ENCODE results near the gene MACROD2.

MACROD2 gene

GRCh38 chr20:14404515-14404914 is 409.2 kb downstream of the MACROD2 start (continued):
- no peak for TF ChIP-seq MZF1 (tag by site-specific recombination; IDR thresholded peaks at IDR 0.05; ENCODE audit: borderline replicate concordance)
- TF ChIP-seq ZNF843 (tag by site-specific recombination; IDR thresholded peaks at IDR 0.05): no peak
- no peak for TF ChIP-seq ZNF600 (tag by site-specific recombination; IDR thresholded peaks at IDR 0.05)
- no peak for TF ChIP-seq ZNF704 (tag by site-specific recombination; IDR thresholded peaks at IDR 0.05)
- TF ChIP-seq ZNF175 (tag by site-specific recombination; IDR thresholded peaks at IDR 0.05): no peak
- no peak for TF ChIP-seq PBX3 (CRISPR knock-in tag; IDR thresholded peaks at IDR 0.05)
- TF ChIP-seq ZNF157 (tag by site-specific recombination; IDR thresholded peaks at IDR 0.05): no peak
- no peak for TF ChIP-seq ZNF362 (tag by site-specific recombination; IDR thresholded peaks at IDR 0.05)
- TF ChIP-seq ZSCAN23 (tag by site-specific recombination; IDR thresholded peaks at IDR 0.05): no peak
- no peak for TF ChIP-seq ZNF610 (tag by site-specific recombination; IDR thresholded peaks at IDR 0.05; ENCODE audit: borderline replicate concordance)

- Histone ChIP-seq H3K9me3 (ENCODE audit: control insufficient read depth, insufficient read depth, low read depth, low read length) (no peaks in the 10 kb centered on the region), H3K27ac (ENCODE audit: extremely low read depth, low read depth, low read length) (no peak overlapping the region), H3K4me3 (ENCODE audit: low read depth, low read length) (no peak overlapping the region), H3K36me3 (ENCODE audit: control insufficient read depth in 2 of 2, insufficient read depth in 1 of 2, low read length in 2 of 2) (no peaks in the 10 kb centered on the region), H3K4me1 (ENCODE audit: control insufficient read depth, insufficient read depth, low read length) (peaks cover 3% of the 10 kb centered on the region; the same call in 1 of the 2 replicates)
- CTCF ChIA-PET: no interaction called here
- TF ChIP-seq HOXA7 (CRISPR knock-in tag; IDR thresholded peaks at IDR 0.05; ENCODE audit: borderline replicate concordance) (no peak), SCRT1 (tag by site-specific recombination; IDR thresholded peaks at IDR 0.05; ENCODE audit: borderline replicate concordance) (no peak), ZNF121 (tag by site-specific recombination; IDR thresholded peaks at IDR 0.05) (no peak), ZNF792 (tag by site-specific recombination; IDR thresholded peaks at IDR 0.05) (no peak), ZNF701 (tag by site-specific recombination; IDR thresholded peaks at IDR 0.05) (no peak), ZNF404 (tag by site-specific recombination; IDR thresholded peaks at IDR 0.05) (no peak), ZNF843 (tag by site-specific recombination; IDR thresholded peaks at IDR 0.05) (no peak)
- POLR2A ChIA-PET: interaction anchor here (0.7 kb wide), 1 partner anchor 1739 kb away, joined by 3 read pairs; no protein-coding TSS in a partner anchor
Observed at GRCh38 chr20:14406495-14406894, 411.2 kb downstream of the MACROD2 start.

GRCh38 chr20:14407336-14407735 is 412.0 kb downstream of the MACROD2 start:
- POLR2A ChIA-PET: no interaction called here
- H3K4me1 ChIP-seq (ENCODE audit: control insufficient read depth, insufficient read depth, low read length): peaks cover 3% of the 10 kb centered on the region; the same call in 1 of the 2 replicates
- no peaks in the 10 kb centered on the region for H3K36me3 ChIP-seq (ENCODE audit: control insufficient read depth in 2 of 2, insufficient read depth in 1 of 2, low read length in 2 of 2)
- CTCF ChIA-PET: interaction anchor here (0.6 kb wide), 1 partner anchor 52 kb away, joined by 9 read pairs; no protein-coding TSS in a partner anchor
- H3K9me3 ChIP-seq (ENCODE audit: control insufficient read depth, insufficient read depth, low read depth, low read length): no peaks in the 10 kb centered on the region
- no peak overlapping the region for H3K27ac ChIP-seq (ENCODE audit: extremely low read depth, low read depth, low read length)
- H3K4me3 ChIP-seq (ENCODE audit: low read depth, low read length): no peak overlapping the region
- no peak for TF ChIP-seq ELK4 (IDR thresholded peaks at IDR 0.05; ENCODE audit: borderline replicate concordance, low read depth, low read length)
- TF ChIP-seq ZNF202 (tag by site-specific recombination; IDR thresholded peaks at IDR 0.05; ENCODE audit: borderline replicate concordance): no peak
- TF ChIP-seq OSR2 (tag by site-specific recombination; IDR thresholded peaks at IDR 0.05): no peak
- TF ChIP-seq ZNF335 (tag by site-specific recombination; conservative IDR thresholded peaks at IDR 0.05): no peak
- TF ChIP-seq ZNF704 (tag by site-specific recombination; IDR thresholded peaks at IDR 0.05): no peak
- TF ChIP-seq ZNF777 (tag by site-specific recombination; IDR thresholded peaks at IDR 0.05; ENCODE audit: borderline replicate concordance): no peak
- no peak for TF ChIP-seq SP7 (tag by site-specific recombination; IDR thresholded peaks at IDR 0.05)
- TF ChIP-seq ZNF639 (tag by site-specific recombination; IDR thresholded peaks at IDR 0.05): no peak
- no peak for TF ChIP-seq ZNF658 (tag by site-specific recombination; IDR thresholded peaks at IDR 0.05)
- no peak for TF ChIP-seq ZBTB10 (tag by site-specific recombination; IDR thresholded peaks at IDR 0.05)
